H4 (cell line): Measurements from ENCODE around the gene IGF1R. TPM values are rescaled to one million over a fixed set of nuclear protein-coding genes. Genes with fewer than 3 reads are reported as not detected.

Experiments used
- DNase-seq: peaks from one replicate; pipeline ENCODE4 v3.0.0-alpha.2; 2015; ENCODE audit warnings: low spot score
- total RNA-seq: library from RNA; depleted of rRNA; stranded (reverse); fragments of >200 nt; shearing (Covaris generic); gene quantifications from 2 replicates; pipeline ENCODE4 v1.2.3, GENCODE V29; 2014

IGF1R gene
- total RNA-seq, 1 experiment from 2014 or later: 15.5 TPM

GRCh38 chr15:98856532-98856907 is 208.2 kb downstream of the IGF1R start:
- no peak for DNase-seq

GRCh38 chr15:98858610-98859023 is 210.3 kb downstream of the IGF1R start:
- DNase-seq: no peak

GRCh38 chr15:98859149-98859548 is 210.8 kb downstream of the IGF1R start:
- no peak for DNase-seq

- no peak for DNase-seq
Measured at GRCh38 chr15:98860281-98861041, 212.1 kb downstream of the IGF1R start.

- no peak for DNase-seq
Measured at GRCh38 chr15:98861188-98861587, 212.8 kb downstream of the IGF1R start.

- no peak for DNase-seq
Measured at GRCh38 chr15:98863983-98864382, 215.6 kb downstream of the IGF1R start.

GRCh38 chr15:98865397-98866339 is 217.3 kb downstream of the IGF1R start:
- DNase-seq: peak; percentile 70

GRCh38 chr15:98866511-98866910 is 218.2 kb downstream of the IGF1R start:
- peak; percentile 58 for DNase-seq

- no peak for DNase-seq
Measured at GRCh38 chr15:98868564-98868963, 220.2 kb downstream of the IGF1R start.

GRCh38 chr15:98870788-98871187 is 222.4 kb downstream of the IGF1R start:
- no peak for DNase-seq

- no peak for DNase-seq
Measured at GRCh38 chr15:98872774-98873173, 224.4 kb downstream of the IGF1R start.

- DNase-seq: peak; percentile 89
Measured at GRCh38 chr15:98873441-98874218, 225.3 kb downstream of the IGF1R start.

- DNase-seq: no peak
Measured at GRCh38 chr15:98874370-98874769, 226.0 kb downstream of the IGF1R start.

GRCh38 chr15:98874773-98875172 is 226.4 kb downstream of the IGF1R start:
- DNase-seq: no peak

GRCh38 chr15:98875309-98875708 is 227.0 kb downstream of the IGF1R start:
- DNase-seq: no peak

GRCh38 chr15:98876451-98877369 is 228.4 kb downstream of the IGF1R start:
- no peak for DNase-seq

- DNase-seq: no peak
Measured at GRCh38 chr15:98878172-98878571, 229.8 kb downstream of the IGF1R start.

- no peak for DNase-seq
Measured at GRCh38 chr15:98878862-98879261, 230.5 kb downstream of the IGF1R start.

- DNase-seq: peak; percentile 74
Measured at GRCh38 chr15:98881526-98882520, 233.5 kb downstream of the IGF1R start.

- no peak for DNase-seq
Measured at GRCh38 chr15:98883478-98883877, 235.1 kb downstream of the IGF1R start.
